Measurements from ENCODE around the gene NPDC1.

DNA sequence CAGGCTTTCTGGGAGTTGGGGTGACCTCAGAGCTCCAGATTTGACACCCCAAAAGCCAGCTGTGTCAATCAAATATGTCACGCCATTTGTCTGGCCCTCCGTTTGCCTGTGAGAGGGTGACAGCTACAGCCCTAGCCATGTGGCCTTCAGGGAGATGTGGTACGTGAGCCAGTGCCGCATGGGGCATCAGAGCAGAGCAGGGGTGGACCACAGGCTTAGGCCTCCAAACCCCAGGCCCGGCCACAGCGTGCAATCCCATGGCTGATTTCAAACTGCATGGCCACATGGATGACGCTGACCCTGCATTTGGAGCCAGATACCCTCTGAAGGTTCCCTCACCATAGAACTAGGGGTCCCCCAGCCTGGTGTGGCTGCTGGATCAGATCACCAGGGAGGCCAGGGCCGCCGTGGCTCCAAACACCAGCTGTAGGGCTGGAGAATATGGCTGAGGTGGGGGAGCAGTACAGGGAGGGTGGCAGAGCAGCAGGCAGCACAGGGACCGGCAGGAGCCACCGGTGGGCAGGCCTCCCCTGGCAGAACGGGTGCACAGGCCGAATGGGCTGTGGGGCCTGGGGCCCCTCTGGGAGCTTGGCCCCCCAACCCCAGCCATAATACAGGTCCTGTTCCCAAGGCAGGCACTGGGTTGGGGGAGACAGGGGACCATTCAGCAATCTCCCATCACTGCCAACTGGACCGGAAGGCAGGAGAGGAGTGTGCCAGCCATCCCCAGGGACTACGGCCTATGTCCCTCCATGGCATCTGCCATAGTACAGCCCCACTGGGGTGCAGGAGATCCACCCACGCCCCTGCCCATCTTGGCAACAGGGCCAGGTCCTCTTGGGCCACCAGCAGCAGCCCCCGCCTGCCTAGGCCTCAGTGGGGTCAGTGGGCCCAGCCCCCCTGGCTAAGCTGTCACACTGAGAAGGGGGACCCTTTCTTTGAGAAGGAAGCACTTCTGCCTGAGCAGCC lies 22.8 kb upstream of the NPDC1 start:
- TF ChIP-seq, protein P1, sequence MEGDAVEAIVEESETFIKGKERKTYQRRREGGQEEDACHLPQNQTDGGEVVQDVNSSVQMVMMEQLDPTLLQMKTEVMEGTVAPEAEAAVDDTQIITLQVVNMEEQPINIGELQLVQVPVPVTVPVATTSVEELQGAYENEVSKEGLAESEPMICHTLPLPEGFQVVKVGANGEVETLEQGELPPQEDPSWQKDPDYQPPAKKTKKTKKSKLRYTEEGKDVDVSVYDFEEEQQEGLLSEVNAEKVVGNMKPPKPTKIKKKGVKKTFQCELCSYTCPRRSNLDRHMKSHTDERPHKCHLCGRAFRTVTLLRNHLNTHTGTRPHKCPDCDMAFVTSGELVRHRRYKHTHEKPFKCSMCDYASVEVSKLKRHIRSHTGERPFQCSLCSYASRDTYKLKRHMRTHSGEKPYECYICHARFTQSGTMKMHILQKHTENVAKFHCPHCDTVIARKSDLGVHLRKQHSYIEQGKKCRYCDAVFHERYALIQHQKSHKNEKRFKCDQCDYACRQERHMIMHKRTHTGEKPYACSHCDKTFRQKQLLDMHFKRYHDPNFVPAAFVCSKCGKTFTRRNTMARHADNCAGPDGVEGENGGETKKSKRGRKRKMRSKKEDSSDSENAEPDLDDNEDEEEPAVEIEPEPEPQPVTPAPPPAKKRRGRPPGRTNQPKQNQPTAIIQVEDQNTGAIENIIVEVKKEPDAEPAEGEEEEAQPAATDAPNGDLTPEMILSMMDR (IDR thresholded peaks at IDR 0.05), result no peak
- no peak for TF ChIP-seq POLR2A (IDR thresholded peaks at IDR 0.05)
